ENCODE data around the gene TMEM169. TPM values are rescaled to one million over a fixed set of nuclear protein-coding genes. Genes with fewer than 3 reads are reported as not detected.

The TMEM169 gene
- total RNA-seq, 1 donor from 2014 or later, result 166 TPM

DNA sequence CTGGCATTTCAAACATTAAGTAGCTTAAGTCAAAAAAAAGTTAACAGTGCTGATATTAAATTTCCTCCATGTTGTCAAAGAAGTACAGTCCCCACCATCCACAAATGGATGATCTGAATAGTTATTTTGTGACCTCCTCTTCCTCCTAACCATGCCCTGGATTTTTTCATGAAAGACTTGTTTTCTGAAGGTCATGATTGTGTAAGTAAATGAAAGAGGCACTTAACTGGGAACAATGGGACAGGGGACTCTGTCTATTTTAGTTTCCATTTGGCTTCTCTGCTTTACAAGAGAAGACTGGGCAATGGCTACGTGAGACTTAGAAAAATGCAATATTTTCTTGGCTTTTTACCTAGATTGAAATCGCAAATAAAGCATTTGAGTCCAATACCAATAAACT, 32.3 kb upstream of the TMEM169 start:
- H3K27ac Mint-ChIP-seq (ENCODE audit: unreplicated experiment), result no peak overlapping the region
- TF ChIP-seq, protein P1, sequence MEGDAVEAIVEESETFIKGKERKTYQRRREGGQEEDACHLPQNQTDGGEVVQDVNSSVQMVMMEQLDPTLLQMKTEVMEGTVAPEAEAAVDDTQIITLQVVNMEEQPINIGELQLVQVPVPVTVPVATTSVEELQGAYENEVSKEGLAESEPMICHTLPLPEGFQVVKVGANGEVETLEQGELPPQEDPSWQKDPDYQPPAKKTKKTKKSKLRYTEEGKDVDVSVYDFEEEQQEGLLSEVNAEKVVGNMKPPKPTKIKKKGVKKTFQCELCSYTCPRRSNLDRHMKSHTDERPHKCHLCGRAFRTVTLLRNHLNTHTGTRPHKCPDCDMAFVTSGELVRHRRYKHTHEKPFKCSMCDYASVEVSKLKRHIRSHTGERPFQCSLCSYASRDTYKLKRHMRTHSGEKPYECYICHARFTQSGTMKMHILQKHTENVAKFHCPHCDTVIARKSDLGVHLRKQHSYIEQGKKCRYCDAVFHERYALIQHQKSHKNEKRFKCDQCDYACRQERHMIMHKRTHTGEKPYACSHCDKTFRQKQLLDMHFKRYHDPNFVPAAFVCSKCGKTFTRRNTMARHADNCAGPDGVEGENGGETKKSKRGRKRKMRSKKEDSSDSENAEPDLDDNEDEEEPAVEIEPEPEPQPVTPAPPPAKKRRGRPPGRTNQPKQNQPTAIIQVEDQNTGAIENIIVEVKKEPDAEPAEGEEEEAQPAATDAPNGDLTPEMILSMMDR (IDR thresholded peaks at IDR 0.05; ENCODE audit: partially characterized antibody, unreplicated experiment), result no peak
- no peaks in the 10 kb centered on the region for H3K36me3 Mint-ChIP-seq (ENCODE audit: unreplicated experiment)
- DNase-seq, result no peak
- H3K4me1 Mint-ChIP-seq (ENCODE audit: low read depth, unreplicated experiment), result no peaks in the 10 kb centered on the region
- H3K4me3 Mint-ChIP-seq (ENCODE audit: unreplicated experiment), result no peak overlapping the region
- no peaks in the 10 kb centered on the region for H3K9me3 Mint-ChIP-seq (ENCODE audit: unreplicated experiment)
- no peaks in the 10 kb centered on the region for H3K27me3 Mint-ChIP-seq (ENCODE audit: unreplicated experiment)

DNA sequence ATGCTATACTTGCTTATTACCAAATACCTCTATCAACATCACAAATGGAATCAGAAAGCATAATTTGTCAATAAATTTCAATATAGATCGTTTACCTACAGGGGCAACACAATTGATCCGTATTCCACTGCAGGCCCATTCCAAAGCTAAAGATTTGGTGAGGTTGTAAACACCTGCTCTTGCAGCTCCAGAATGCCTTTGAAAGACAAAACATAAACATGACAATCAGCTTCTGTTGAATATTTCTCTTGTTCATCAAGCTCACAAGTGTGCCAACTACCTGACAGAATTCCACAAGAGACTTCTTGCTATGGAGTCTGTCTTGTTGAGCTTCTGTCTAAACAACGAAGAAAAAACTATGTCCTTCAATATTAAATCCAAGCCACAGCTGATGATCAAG, 30.4 kb upstream of the TMEM169 start:
- Mint-ChIP-seq H3K27me3 (ENCODE audit: unreplicated experiment) (no peaks in the 10 kb centered on the region), H3K4me3 (ENCODE audit: unreplicated experiment) (no peak overlapping the region), H3K9me3 (ENCODE audit: unreplicated experiment) (no peaks in the 10 kb centered on the region), H3K27ac (ENCODE audit: unreplicated experiment) (no peak overlapping the region), H3K4me1 (ENCODE audit: low read depth, unreplicated experiment) (no peaks in the 10 kb centered on the region), H3K36me3 (ENCODE audit: unreplicated experiment) (no peaks in the 10 kb centered on the region)
- DNase-seq, result no peak
- TF ChIP-seq, protein P1 (IDR thresholded peaks at IDR 0.05; ENCODE audit: partially characterized antibody, unreplicated experiment), result no peak

DNA sequence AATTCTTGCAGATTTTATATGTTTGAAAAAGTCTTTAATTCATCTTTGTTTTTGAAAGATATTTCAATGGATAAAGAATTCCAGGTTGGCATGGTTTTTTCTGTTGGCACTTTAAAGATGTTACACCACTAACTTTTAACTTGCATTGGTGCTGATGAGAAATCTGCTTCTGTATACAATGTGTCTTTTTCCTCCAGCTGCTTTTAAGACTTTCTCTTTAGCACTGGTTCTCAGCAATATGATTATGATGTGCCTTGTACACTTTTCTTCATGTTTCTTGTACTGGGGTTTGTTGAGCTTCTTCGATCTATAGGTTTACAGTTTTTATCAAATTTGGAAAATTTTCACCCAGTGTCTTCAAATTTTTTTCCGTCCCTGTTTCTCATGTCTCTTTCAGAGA, 29.3 kb upstream of the TMEM169 start:
- no peaks in the 10 kb centered on the region for H3K27me3 Mint-ChIP-seq (ENCODE audit: unreplicated experiment)
- DNase-seq, result no peak
- no peak overlapping the region for H3K4me3 Mint-ChIP-seq (ENCODE audit: unreplicated experiment)
- no peaks in the 10 kb centered on the region for H3K36me3 Mint-ChIP-seq (ENCODE audit: unreplicated experiment)
- no peaks in the 10 kb centered on the region for H3K4me1 Mint-ChIP-seq (ENCODE audit: low read depth, unreplicated experiment)
- TF ChIP-seq, protein P1 (IDR thresholded peaks at IDR 0.05; ENCODE audit: partially characterized antibody, unreplicated experiment), result no peak
- no peak overlapping the region for H3K27ac Mint-ChIP-seq (ENCODE audit: unreplicated experiment)
- no peaks in the 10 kb centered on the region for H3K9me3 Mint-ChIP-seq (ENCODE audit: unreplicated experiment)

DNA sequence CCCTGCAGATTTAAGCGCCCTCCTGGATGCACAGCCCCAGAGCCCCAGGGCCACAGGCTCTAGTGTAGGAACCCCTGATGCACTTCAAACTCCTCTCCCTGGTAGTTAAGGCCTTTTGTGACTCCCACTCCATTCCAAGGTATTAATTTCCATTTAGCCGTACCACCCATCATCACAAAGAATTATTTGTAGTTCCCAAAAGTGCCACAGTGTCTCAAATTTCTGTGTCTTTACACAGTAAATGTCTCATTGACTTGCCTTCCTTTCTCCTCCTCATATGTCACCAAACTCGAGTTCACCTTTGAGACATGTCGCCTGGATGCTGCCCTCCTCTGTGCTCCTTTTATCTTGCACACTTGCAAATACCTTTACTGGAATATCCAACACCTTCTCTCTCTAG, 26.0 kb upstream of the TMEM169 start:
- TF ChIP-seq, protein P1 (IDR thresholded peaks at IDR 0.05; ENCODE audit: partially characterized antibody, unreplicated experiment), result no peak
- no peaks in the 10 kb centered on the region for H3K36me3 Mint-ChIP-seq (ENCODE audit: unreplicated experiment)
- no peak for DNase-seq
- H3K27ac Mint-ChIP-seq (ENCODE audit: unreplicated experiment), result no peak overlapping the region
- no peaks in the 10 kb centered on the region for H3K4me1 Mint-ChIP-seq (ENCODE audit: low read depth, unreplicated experiment)
- no peaks in the 10 kb centered on the region for H3K9me3 Mint-ChIP-seq (ENCODE audit: unreplicated experiment)
- H3K4me3 Mint-ChIP-seq (ENCODE audit: unreplicated experiment), result no peak overlapping the region
- peaks cover 2% of the 10 kb centered on the region for H3K27me3 Mint-ChIP-seq (ENCODE audit: unreplicated experiment)

DNA sequence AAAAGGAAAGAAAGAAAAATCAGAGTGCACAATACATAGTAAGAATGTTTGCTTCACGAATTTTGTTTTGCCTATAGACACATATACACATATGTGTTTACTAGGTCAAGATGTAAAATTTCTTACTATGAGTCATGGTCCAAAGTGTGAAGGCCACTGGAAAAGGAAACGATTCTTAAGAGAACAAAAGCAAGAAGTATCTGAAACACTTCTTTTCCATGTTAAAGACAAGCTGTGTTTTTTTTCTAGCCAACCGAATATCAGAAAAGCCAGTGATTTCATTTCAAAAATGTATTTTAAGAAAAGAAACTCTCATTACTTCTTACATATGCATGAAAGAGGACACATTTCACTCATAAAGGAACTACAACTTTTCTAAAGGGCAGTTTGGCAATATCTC, 25.0 kb upstream of the TMEM169 start:
- H3K9me3 Mint-ChIP-seq (ENCODE audit: unreplicated experiment), result no peaks in the 10 kb centered on the region
- H3K27ac Mint-ChIP-seq (ENCODE audit: unreplicated experiment), result no peak overlapping the region
- no peak overlapping the region for H3K4me3 Mint-ChIP-seq (ENCODE audit: unreplicated experiment)

More for the DNA sequence above, 25.0 kb upstream of the TMEM169 start:
- Mint-ChIP-seq H3K27me3 (ENCODE audit: unreplicated experiment) (peaks cover 2% of the 10 kb centered on the region), H3K4me1 (ENCODE audit: low read depth, unreplicated experiment) (no peaks in the 10 kb centered on the region), H3K36me3 (ENCODE audit: unreplicated experiment) (no peaks in the 10 kb centered on the region)
- TF ChIP-seq, protein P1 (IDR thresholded peaks at IDR 0.05; ENCODE audit: partially characterized antibody, unreplicated experiment), result no peak
- DNase-seq, result no peak

Data from glutamatergic neuron (in vitro differentiated cells).